ENCODE data around the gene NFIB.

The NFIB gene

DNA sequence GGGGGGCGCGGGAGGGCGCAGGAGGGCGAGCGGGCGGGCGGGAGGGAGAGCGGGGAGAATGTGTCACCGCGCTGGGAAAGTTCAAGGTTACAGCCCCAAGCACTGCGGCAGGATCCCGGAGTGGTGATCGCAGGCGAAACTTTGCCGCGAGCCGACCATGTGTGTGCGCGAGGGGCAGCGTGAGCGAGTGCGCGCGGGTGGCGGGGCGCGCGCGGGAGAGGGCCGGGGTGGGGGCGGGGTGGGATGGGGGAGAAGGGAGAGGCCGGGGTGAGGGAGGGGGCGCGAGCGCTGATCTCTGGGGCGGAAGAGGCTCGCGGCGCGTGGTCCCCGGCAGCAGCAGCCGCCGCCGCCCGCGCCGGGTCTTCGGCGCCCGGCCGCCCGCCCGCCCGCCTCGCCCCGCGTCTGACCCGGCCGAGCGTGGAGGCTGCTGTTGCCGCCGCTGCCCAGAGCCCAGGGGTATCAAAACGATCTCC lies at the start of gene NFIB:
TSS of gene NFIB (minus strand) at position 191 of the 473 bp plus-strand sequence. CDS start 630 bp downstream, outside the sequence.
- DNase-seq (ENCODE audit: low read depth in 2 of 2), result no peak

DNA sequence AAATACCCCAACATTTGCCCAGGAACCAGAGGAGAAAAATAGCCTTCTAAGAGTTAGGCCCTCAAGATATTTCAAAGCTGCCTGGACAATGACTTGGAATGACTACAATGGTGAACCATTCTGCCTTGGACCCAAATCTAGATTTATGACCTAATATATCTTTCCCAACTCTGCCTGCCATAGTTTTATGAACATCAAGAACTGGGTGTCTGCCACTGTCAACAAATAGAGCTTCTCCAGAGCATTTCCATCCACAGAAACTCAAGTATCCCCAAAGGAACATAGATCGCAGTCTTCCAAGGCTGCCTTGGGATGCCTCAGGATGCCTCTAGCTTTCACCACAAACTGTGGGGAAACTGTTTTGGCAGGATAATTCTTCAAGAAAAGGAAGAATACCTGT lies 48.2 kb upstream of the NFIB start:
- no peak for DNase-seq (ENCODE audit: low read depth in 2 of 2)

DNA sequence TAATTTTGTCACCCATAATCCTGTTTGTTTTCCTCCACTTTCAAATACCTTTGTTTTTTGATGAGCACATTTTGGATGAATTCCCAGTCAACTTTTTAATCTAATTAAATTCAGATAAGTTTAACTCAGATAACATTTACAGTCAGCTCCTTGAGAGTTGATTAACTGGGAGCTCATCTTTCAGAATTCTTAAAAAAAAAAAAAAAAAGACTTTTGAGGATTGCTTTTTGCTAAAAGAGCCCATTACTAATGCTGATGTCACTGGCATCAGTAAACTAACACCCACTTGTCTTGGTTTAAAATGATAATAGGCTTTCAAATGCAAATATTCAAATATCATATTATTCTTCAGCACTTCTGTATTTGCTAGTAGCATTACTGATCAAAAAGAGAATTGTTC lies 47.1 kb upstream of the NFIB start:
- DNase-seq (ENCODE audit: low read depth in 2 of 2), result no peak

DNA sequence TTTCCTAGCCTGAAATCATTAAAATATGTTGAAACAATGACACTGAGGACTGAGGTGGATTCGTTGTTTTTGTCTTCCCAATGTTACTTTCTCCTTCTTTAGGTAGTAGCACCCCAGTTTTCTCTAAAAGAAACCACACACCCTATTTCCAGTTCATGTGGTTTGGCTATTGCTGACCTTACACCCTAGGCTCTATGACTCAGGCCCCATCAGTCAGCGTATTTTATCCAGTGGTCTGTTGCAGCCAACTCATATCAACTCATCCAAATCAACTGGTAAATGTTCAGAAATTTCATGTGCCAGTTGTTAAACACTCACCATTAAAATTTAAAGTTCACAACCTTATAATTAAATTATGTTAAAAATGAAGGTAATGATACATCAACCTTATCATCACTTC lies 44.6 kb upstream of the NFIB start:
- no peak for DNase-seq (ENCODE audit: low read depth in 2 of 2)

DNA sequence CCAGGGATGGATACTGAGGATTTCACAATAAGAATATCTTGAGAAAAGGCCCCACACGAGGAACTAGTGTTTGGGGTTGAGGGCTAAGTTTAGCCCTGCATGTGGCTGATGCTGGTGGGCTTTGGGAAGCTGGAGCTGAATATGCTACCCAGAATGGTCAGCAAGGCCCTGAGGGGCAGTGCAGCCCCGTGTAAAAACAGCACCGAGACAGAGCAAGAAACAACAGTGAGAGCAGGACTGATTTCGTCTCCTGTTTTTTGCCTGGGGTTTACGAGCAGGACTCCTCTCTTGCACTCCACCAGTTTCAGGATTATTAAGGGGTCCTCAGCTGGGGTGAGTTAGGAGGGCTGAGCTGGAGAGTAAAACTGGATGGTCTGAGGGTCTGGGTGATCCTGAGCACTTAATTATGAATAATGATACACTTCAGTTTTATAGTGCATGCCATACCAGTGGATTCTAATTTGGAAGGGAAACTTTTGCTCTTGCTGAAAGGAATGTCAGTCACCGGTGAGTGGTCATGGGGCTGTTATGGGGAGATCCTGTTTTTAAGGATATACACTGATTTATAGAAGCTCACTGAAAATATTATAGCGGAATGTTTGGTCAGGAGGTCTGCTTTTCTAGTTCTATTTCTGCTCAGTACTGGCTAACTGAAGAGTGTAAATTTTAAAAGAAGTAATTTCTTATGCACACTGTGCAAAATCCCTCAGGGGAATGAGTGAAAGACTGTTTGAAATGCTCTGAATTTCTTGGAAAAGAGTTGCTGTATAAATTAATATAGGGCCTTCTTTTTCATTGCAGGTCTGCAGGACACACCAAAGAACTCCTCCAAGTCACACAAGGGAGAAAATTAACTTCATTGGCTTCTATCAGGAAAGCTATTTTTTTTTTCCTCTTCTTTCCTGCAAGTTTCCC lies 42.7 kb upstream of the NFIB start:
- DNase-seq (ENCODE audit: low read depth in 2 of 2), result no peak

- DNase-seq (ENCODE audit: low read depth in 2 of 2), result no peak
These were observed 40.3 kb upstream of the NFIB start for GRCh38 chr9:14354201-14354600.

GRCh38 chr9:14353222-14354056 lies 39.5 kb upstream of the NFIB start:
- DNase-seq (ENCODE audit: low read depth in 2 of 2), result peak; percentile 12 to 41

DNA sequence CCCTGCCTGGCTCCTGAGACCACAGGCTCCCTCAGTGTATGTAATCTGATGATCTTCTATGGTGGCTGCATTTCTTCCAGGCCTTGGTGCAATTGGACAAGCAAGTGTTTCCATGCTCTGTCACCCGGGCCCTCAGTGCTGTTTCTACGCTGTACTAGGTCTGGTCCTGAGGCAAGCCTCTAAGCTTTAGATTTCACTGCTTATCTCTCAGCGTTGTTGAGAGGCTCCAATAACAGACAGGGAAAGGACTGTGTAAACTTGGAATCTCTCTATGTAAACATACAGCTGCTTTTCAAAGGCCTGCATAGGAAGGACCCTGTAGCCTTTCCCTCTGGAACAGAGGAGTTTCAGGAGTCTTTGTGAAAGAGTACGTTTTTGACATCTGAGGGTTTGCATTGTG lies 38.6 kb upstream of the NFIB start:
- DNase-seq (ENCODE audit: low read depth in 2 of 2), result no peak

DNA sequence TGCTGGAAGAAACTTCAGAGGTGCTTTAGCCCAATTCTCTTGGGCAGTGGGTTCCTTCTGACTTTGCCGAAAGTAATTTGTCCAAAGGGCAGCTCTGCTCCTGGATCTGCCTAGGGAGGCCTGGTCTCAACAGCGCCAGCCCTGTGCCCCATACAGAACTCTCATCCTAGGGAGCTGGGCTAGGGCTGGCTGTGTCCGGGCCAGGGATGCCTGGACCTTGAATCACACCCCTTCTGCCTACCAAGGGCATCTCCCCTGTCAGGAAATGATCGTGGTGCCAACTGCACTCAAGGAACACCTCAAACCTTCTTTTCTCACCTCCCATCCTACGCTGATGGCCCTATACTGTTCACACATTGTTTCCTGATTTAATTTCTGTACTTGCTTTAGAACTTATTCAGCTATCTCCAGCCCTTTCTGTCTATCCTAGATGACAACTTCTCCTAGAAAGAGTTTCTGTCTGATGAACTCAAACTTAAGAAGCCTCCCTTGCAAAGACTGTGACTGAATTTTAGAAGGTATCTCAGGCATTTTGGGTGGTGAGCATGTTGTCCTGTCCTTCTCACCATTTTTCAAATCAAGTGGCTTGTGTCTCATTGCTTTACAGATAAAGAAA lies 37.4 kb upstream of the NFIB start:
- no peak for DNase-seq (ENCODE audit: low read depth in 2 of 2)

GRCh38 chr9:14350754-14351153 lies 36.8 kb upstream of the NFIB start:
- no peak for DNase-seq (ENCODE audit: low read depth in 2 of 2)

DNA sequence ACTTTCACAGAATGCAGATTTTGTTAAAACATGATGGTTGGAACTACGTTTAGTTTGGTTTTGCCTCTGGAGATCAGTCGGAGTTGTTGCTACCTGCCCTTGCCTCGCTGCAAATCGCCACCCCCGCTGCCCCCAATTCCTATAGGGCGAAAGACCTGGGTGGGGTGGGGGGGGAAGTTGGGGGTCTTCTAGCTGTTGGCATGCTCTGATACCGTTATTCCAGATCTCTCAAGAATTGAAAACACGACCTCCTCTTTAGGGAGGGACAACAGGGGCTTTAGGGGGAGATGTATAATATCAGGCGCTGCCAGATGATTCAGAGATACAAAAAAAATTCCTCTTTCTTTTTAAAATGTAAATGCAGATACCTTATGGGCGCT lies 36.4 kb upstream of the NFIB start:
- DNase-seq (ENCODE audit: low read depth in 2 of 2), result no peak

- DNase-seq (ENCODE audit: low read depth in 2 of 2), result no peak
These were observed 35.8 kb upstream of the NFIB start for GRCh38 chr9:14349447-14350348.

DNA sequence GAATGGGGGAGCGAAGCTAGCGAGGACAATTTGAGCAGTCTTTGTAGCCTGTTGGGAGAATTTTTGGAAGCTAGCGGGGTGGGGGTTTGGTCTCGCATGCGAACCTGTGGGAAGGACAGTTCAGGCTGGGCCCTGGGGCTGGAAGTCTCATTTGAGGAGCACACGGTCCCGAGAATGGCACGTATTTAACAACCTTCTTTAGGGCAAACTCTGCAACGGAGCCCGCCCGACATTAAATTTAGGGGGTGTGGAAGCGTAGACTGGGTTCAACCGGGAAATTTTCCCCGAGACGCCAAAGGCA lies 35.2 kb upstream of the NFIB start:
- no peak for DNase-seq (ENCODE audit: low read depth in 2 of 2)

GRCh38 chr9:14348373-14349145 lies 34.6 kb upstream of the NFIB start:
- no peak for DNase-seq (ENCODE audit: low read depth in 2 of 2)

- DNase-seq (ENCODE audit: low read depth in 2 of 2), result no peak
These were observed 34.1 kb upstream of the NFIB start for GRCh38 chr9:14348123-14348372.

DNA sequence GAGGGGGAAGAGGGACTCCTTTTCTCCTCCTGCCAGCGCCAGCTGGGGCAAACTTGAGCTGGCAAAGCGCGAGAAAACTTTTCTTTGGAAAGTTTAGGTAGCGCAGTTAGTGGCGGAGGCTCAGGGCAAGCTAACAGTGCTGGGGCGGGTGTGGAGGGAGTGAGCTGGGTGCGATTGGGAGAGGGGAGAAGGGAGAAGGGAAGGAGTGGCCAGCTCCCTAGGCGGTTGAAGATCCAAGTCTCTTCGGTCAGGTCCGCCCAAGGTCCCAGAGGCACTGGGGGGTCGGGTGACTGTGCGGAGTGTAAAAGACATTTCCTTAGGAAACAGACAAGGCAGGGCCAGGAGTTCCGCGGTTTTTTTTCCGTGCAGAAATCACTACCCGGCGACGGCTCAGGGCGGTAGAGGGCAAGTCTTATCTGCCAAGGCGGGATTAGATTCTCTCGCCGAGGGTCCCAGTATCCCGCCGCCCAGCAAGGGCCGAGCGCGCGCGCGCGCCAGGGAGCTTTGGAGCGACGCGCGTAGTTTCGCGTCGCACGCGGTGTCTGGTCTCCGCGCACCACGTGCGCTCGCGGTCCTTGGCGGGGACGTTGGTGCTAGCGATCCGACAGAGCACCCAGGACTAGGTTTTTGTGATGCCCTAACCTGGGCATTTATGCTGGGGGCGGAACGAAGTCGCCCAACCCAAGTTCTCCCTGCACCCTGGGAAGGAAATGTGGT lies 33.6 kb upstream of the NFIB start:
- no peak for DNase-seq (ENCODE audit: low read depth in 2 of 2)

DNA sequence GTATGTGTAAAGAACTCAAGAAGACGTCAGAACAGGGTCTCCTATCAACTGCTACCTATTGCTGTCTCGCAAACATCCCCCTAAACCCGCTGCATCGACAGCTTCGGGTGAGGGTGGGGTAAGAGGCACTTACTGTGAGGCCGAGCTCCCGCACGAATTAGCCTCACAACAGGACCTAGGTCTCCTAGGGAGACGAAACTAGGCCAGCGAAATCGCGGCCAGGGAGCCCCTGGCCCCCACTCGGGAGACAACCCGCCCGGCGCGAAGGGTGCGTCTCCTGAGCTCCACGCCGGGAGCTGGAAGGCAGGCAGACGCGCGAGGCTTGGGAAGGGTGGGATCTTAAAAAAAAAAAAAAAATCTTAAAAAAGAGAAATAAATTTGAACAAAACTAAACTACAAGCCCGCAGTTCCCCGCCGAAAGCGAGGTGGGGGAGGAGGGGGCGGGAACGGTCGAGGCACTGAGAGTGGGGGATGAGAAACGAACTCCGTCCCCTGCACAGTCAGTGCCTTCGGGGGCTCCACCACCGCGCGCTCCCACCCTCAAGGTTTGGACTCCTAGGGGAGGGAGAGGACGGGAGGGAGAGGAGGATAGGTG lies 33.0 kb upstream of the NFIB start:
- no peak for DNase-seq (ENCODE audit: low read depth in 2 of 2)

- DNase-seq (ENCODE audit: low read depth in 2 of 2), result no peak
These were observed 32.4 kb upstream of the NFIB start for GRCh38 chr9:14346231-14346791.

- no peak for DNase-seq (ENCODE audit: low read depth in 2 of 2)
These were observed 31.7 kb upstream of the NFIB start for GRCh38 chr9:14345354-14346230.
